HepG2 (cell line): Measurements from ENCODE around the gene CYLD. TPM values are rescaled to one million over a fixed set of nuclear protein-coding genes. Genes with fewer than 3 reads are reported as not detected.

Source experiments
- ATAC-seq: fragments of 200-7000 bp; cut with Tn5 transposase; 3 replicates; pipeline ENCODE4 v1.9.1; 2020; ENCODE audit warnings: mild to moderate bottlenecking, moderate library complexity
- BruUV-seq: library from RNA; stranded (reverse); fragments of 400-500 nt; replicated peaks from 2 replicates; lab custom pipeline; 2021; lab: Mats Ljungman, UMichigan
- CTCF ChIA-PET: fragments of 300-600 bp; formaldehyde crosslinking; extraction: SDS; loops from one replicate; lab custom pipeline; 2021; ENCODE audit warnings: low total read pairs, inconsistent platforms, low intra/inter-chr PET ratio; lab: Yijun Ruan, JAX
- POLR2A ChIA-PET: fragments of 350-600 bp; sonication (Branson Sonifier 250); formaldehyde crosslinking; loops from one replicate; lab custom pipeline; 2020; ENCODE audit warnings: antibody characterized with exemption, inconsistent platforms; lab: Yijun Ruan, JAX
- DNase-seq: peaks from one replicate; pipeline ENCODE4 v3.0.0-alpha.2; 2015; ENCODE audit warnings: low spot score
- FAIRE-seq: peaks from 3 replicates; lab custom pipeline; 2011; peaks lifted over from hg19 to GRCh38; lab: Jason Lieb, UNC
- H2AFZ ChIP-seq: one replicate; pipeline ENCODE4 v1.6.1; 2011; ENCODE audit warnings: low read length, inconsistent platforms
- H3K27ac ChIP-seq: fragments of 300-600 bp; 3 replicates; pipeline ENCODE4 v1.8.0; 2011; ENCODE audit warnings: mixed run types, mild to moderate bottlenecking, mixed read lengths, low read length, inconsistent platforms; ENCODE audit not compliant: insufficient read depth; ENCODE audit errors: extremely low read length
- H3K27me3 ChIP-seq, 2 experiments: fragments of 200-600 bp in 1 of 2; 2 replicates in 1 of 2; 3 replicates in 1 of 2; pipeline versions ENCODE4 v1.6.0 to v1.8.0; 2011; ENCODE audit warnings: low read length in 2 of 2, mild to moderate bottlenecking in 2 of 2, moderate library complexity in 2 of 2, inconsistent platforms in 1 of 2; ENCODE audit not compliant: insufficient read depth in 2 of 2, control insufficient read depth in 1 of 2
- H3K36me3 ChIP-seq, 2 experiments: fragments of 200-600 bp in 1 of 2; replicated peaks in 1 of 2; 2 replicates in 1 of 2; 3 replicates in 1 of 2; pipeline versions ENCODE4 v1.5.1 to v1.8.0; 2011; ENCODE audit warnings: low read length in 2 of 2, inconsistent platforms in 1 of 2; ENCODE audit not compliant: insufficient read depth in 2 of 2, control insufficient read depth in 1 of 2
- H3K4me1 ChIP-seq: 2 replicates; pipeline ENCODE4 v1.5.1; 2012; ENCODE audit warnings: low read length, inconsistent platforms; ENCODE audit not compliant: insufficient read depth
- H3K4me2 ChIP-seq: 2 replicates; pipeline ENCODE4 v1.6.0; 2011; ENCODE audit warnings: low read depth, low read length, inconsistent platforms
- H3K4me3 ChIP-seq, 3 experiments: fragments of 200-600 bp in 1 of 3; sonication (generic), shearing (Covaris generic) in 1 of 3; replicated peaks in 1 of 3; 2 replicates each; pipeline ENCODE4 v1.5.1; 2011 to 2016; ENCODE audit warnings: low read length in 3 of 3, inconsistent platforms in 2 of 3, low read depth in 2 of 3, mild to moderate bottlenecking in 2 of 3, control low read depth in 1 of 3, mixed read lengths in 1 of 3; ENCODE audit not compliant: insufficient read depth in 1 of 3
- H3K79me2 ChIP-seq: one replicate; pipeline ENCODE4 v1.6.1; 2011; ENCODE audit warnings: low read length, inconsistent platforms; ENCODE audit not compliant: insufficient read depth
- H3K9ac ChIP-seq: 2 replicates; pipeline ENCODE4 v1.6.0; 2011; ENCODE audit warnings: mild to moderate bottlenecking, low read depth, low read length, inconsistent platforms; ENCODE audit not compliant: insufficient read depth
- H3K9me3 ChIP-seq: 2 replicates; pipeline ENCODE4 v1.5.1; 2012; ENCODE audit warnings: mild to moderate bottlenecking, low read length
- H4K20me1 ChIP-seq: 2 replicates; pipeline ENCODE4 v1.6.0; 2011; ENCODE audit warnings: inconsistent platforms, mild to moderate bottlenecking, low read length, moderate library complexity; ENCODE audit not compliant: insufficient read depth
- ARNT ChIP-seq: fragments of 450-650 bp; IDR thresholded peaks from 2 replicates; pipeline ENCODE4 v1.6.1; 2017
- ELF3 ChIP-seq: IDR thresholded peaks from 2 replicates; pipeline ENCODE4 v1.6.1; 2016; ENCODE audit warnings: missing genetic modification reagents, missing compliant biosample characterization
- MTF2 ChIP-seq: sonication (generic); formaldehyde crosslinking; IDR thresholded peaks from 2 replicates; pipeline ENCODE4 v1.5.0; 2020; ENCODE audit warnings: missing genetic modification reagents, borderline replicate concordance
- SNAPC2 ChIP-seq: sonication (generic); formaldehyde crosslinking; IDR thresholded peaks from 2 replicates; pipeline ENCODE4 v1.8.1; 2022; ENCODE audit warnings: mild to moderate bottlenecking, missing genetic modification reagents
- SP140L ChIP-seq: sonication (generic); formaldehyde crosslinking; IDR thresholded peaks from 2 replicates; pipeline ENCODE4 v1.4.0; 2020; ENCODE audit warnings: missing genetic modification reagents, borderline replicate concordance
- ZBTB37 ChIP-seq: sonication (generic); formaldehyde crosslinking; IDR thresholded peaks from 2 replicates; pipeline ENCODE4 v1.4.0; 2020; ENCODE audit warnings: mild to moderate bottlenecking, missing genetic modification reagents
- ZFP82 ChIP-seq: sonication (generic); formaldehyde crosslinking; IDR thresholded peaks from 2 replicates; pipeline ENCODE4 v1.5.1; 2020; ENCODE audit warnings: mild to moderate bottlenecking, missing genetic modification reagents, borderline replicate concordance
- ZNF468 ChIP-seq: sonication (generic); formaldehyde crosslinking; IDR thresholded peaks from 2 replicates; pipeline ENCODE4 v1.8.0; 2022; ENCODE audit warnings: mild to moderate bottlenecking, moderate library complexity, missing genetic modification reagents
- ZNF724P ChIP-seq: sonication (generic); formaldehyde crosslinking; IDR thresholded peaks from 2 replicates; pipeline ENCODE4 v1.8.0; 2022; ENCODE audit warnings: missing genetic modification reagents, borderline replicate concordance
- WGBS: methylation state at CpG from one replicate; pipeline ENCODE4 v1.1.6; 2017; ENCODE audit warnings: low lambda C conversion rate; 5-methylcytosine and 5-hydroxymethylcytosine counted together
- in situ Hi-C: cut with HindIII; loops from 2 replicates; pipeline ENCODE4 v1.10.0; 2017; ENCODE audit warnings: low pct_unique_long_range_greater_than_20kb; ENCODE audit not compliant: extremely low pct_ligation_motif_present
- intact Hi-C: fragments of 100-400 bp; cut with micrococcal nuclease; formaldehyde crosslinking; loops from one replicate; pipeline ENCODE4 v1.10.0; 2022; ENCODE audit not compliant: unreplicated experiment
- polyA plus RNA-seq, 8 experiments: library from polyadenylated mRNA; depleted of rRNA in 3 of 8; stranded (reverse) in 7 of 8; unstranded in 1 of 8; fragments of >200 nt; fragmentation: Illumina TruSeq in 4 of 8; extraction: Trizol in 4 of 8; gene quantifications; 2 replicates each; pipeline versions ENCODE4 v1.2.1 to v1.2.3, GENCODE V29; 2011 to 2016; ENCODE audit warnings: low read depth in 4 of 8, missing spikeins in 1 of 8, mixed read lengths in 1 of 8; ENCODE audit not compliant: insufficient read depth in 1 of 8
- total RNA-seq, 5 experiments: library from RNA; depleted of rRNA; stranded (reverse); fragments of >200 nt; fragmentation: Illumina TruSeq; extraction: Trizol; gene quantifications; 2 replicates each; pipeline ENCODE4 v1.2.3, GENCODE V29; 2016; ENCODE audit warnings: low read depth in 1 of 5
- TF ChIP-seq, protein P1 (sequence below): sonication (generic); formaldehyde crosslinking; IDR thresholded peaks from 2 replicates; pipeline ENCODE4 v1.5.1; 2020; ENCODE audit warnings: mild to moderate bottlenecking, moderate library complexity, missing genetic modification reagents
- TF ChIP-seq, protein P2 (sequence below), 2 experiments: IDR thresholded peaks; 2 replicates each; pipeline ENCODE4 v1.6.1; 2011 to 2012; ENCODE audit warnings: low read length in 2 of 2, borderline replicate concordance in 1 of 2, low read depth in 1 of 2, mild to moderate bottlenecking in 1 of 2, moderate library complexity in 1 of 2
- TF ChIP-seq, protein P3 (sequence below): sonication (generic); formaldehyde crosslinking; IDR thresholded peaks from 2 replicates; pipeline ENCODE4 v1.9.0; 2021; ENCODE audit warnings: missing genetic modification reagents, borderline replicate concordance

Gene CYLD
- total and polyA plus RNA-seq, 2 of the 13 experiments (the other 11 are each of a cell fraction or from before 2014, with no cell fraction given) = 6.1 to 11.4 TPM

DNA sequence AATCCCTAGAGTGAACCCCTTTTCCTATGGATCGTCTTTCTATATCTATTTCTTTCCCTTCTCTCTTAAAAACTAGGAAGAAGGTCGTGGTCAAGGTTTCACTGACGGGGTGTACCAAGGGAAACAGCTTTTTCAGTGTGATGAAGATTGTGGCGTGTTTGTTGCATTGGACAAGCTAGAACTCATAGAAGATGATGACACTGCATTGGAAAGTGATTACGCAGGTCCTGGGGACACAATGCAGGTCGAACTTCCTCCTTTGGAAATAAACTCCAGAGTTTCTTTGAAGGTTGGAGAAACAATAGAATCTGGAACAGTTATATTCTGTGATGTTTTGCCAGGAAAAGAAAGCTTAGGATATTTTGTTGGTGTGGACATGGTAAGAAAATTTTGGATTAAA, 9.6 kb downstream of the CYLD start (continued):
- TF ChIP-seq ELF3 (CRISPR knock-in tag) = no peak
- no peak for TF ChIP-seq ARNT

- CTCF ChIA-PET = no interaction called here
- intact Hi-C loops = no loop called here
- FAIRE-seq = no peak
Measured at GRCh38 chr16:50752471-50753235, 10.8 kb downstream of the CYLD start.

More at GRCh38 chr16:50752471-50753235, 10.8 kb downstream of the CYLD start:
- DNase-seq (no peak), ATAC-seq (no peak)
- no peak overlapping the region for H3K4me3 ChIP-seq
- POLR2A ChIA-PET = no interaction called here
- H3K27ac ChIP-seq = no peak overlapping the region
- no peaks in the 10 kb centered on the region for H3K27me3 ChIP-seq
- TF ChIP-seq, protein P1, sequence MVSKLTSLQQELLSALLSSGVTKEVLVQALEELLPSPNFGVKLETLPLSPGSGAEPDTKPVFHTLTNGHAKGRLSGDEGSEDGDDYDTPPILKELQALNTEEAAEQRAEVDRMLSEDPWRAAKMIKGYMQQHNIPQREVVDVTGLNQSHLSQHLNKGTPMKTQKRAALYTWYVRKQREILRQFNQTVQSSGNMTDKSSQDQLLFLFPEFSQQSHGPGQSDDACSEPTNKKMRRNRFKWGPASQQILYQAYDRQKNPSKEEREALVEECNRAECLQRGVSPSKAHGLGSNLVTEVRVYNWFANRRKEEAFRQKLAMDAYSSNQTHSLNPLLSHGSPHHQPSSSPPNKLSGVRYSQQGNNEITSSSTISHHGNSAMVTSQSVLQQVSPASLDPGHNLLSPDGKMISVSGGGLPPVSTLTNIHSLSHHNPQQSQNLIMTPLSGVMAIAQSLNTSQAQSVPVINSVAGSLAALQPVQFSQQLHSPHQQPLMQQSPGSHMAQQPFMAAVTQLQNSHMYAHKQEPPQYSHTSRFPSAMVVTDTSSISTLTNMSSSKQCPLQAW (CRISPR knock-in tag) = no peak
- TF ChIP-seq ZFP82 (CRISPR knock-in tag) (no peak), ZNF468 (CRISPR knock-in tag) (no peak), ZBTB37 (CRISPR knock-in tag) (no peak), SP140L (CRISPR knock-in tag) (no peak), ZNF724P (CRISPR knock-in tag) (no peak), MTF2 (CRISPR knock-in tag) (no peak), SNAPC2 (no peak)
- TF ChIP-seq, protein P2, sequence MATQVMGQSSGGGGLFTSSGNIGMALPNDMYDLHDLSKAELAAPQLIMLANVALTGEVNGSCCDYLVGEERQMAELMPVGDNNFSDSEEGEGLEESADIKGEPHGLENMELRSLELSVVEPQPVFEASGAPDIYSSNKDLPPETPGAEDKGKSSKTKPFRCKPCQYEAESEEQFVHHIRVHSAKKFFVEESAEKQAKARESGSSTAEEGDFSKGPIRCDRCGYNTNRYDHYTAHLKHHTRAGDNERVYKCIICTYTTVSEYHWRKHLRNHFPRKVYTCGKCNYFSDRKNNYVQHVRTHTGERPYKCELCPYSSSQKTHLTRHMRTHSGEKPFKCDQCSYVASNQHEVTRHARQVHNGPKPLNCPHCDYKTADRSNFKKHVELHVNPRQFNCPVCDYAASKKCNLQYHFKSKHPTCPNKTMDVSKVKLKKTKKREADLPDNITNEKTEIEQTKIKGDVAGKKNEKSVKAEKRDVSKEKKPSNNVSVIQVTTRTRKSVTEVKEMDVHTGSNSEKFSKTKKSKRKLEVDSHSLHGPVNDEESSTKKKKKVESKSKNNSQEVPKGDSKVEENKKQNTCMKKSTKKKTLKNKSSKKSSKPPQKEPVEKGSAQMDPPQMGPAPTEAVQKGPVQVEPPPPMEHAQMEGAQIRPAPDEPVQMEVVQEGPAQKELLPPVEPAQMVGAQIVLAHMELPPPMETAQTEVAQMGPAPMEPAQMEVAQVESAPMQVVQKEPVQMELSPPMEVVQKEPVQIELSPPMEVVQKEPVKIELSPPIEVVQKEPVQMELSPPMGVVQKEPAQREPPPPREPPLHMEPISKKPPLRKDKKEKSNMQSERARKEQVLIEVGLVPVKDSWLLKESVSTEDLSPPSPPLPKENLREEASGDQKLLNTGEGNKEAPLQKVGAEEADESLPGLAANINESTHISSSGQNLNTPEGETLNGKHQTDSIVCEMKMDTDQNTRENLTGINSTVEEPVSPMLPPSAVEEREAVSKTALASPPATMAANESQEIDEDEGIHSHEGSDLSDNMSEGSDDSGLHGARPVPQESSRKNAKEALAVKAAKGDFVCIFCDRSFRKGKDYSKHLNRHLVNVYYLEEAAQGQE (IDR thresholded peaks at IDR 0.05; ENCODE audit: borderline replicate concordance in 1 of 2, low read depth in 1 of 2, low read length in 2 of 2) = no peak
- TF ChIP-seq, protein P3, sequence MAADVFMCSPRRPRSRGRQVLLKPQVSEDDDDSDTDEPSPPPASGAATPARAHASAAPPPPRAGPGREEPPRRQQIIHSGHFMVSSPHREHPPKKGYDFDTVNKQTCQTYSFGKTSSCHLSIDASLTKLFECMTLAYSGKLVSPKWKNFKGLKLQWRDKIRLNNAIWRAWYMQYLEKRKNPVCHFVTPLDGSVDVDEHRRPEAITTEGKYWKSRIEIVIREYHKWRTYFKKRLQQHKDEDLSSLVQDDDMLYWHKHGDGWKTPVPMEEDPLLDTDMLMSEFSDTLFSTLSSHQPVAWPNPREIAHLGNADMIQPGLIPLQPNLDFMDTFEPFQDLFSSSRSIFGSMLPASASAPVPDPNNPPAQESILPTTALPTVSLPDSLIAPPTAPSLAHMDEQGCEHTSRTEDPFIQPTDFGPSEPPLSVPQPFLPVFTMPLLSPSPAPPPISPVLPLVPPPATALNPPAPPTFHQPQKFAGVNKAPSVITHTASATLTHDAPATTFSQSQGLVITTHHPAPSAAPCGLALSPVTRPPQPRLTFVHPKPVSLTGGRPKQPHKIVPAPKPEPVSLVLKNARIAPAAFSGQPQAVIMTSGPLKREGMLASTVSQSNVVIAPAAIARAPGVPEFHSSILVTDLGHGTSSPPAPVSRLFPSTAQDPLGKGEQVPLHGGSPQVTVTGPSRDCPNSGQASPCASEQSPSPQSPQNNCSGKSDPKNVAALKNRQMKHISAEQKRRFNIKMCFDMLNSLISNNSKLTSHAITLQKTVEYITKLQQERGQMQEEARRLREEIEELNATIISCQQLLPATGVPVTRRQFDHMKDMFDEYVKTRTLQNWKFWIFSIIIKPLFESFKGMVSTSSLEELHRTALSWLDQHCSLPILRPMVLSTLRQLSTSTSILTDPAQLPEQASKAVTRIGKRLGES = no peak
- BruUV-seq = no TSS peak
- H3K9ac ChIP-seq = no peak overlapping the region
- H3K79me2 ChIP-seq = no peaks in the 10 kb centered on the region
- H2AFZ ChIP-seq = no peak overlapping the region
- in situ Hi-C loops = no loop called here
- WGBS = 82% methylated on average over 4 of the region's 4 CpGs
- H3K36me3 ChIP-seq = peaks cover 0 to 1% of the 10 kb centered on the region in 2 experiments; a peak in 1 of 5 replicates
- H4K20me1 ChIP-seq = no peaks in the 10 kb centered on the region
- H3K4me2 ChIP-seq = no peak overlapping the region
- no peaks in the 10 kb centered on the region for H3K4me1 ChIP-seq
- H3K9me3 ChIP-seq = no peaks in the 10 kb centered on the region
